ENCODE data around the gene CCDC187. TPM values are rescaled to one million over a fixed set of nuclear protein-coding genes. Genes with fewer than 3 reads are reported as not detected.
A peak's percentile ranks its signal among the peaks of the same experiment; 100 is the strongest.

CCDC187 gene
- total RNA-seq, 2 experiments from 2014 or later = not detected

GRCh38 chr9:136330406-136330990 lies 26.6 kb upstream of the CCDC187 start:
- ATAC-seq = no peak
- no peak for DNase-seq
- ChIA-PET POLR2A (no interaction called here), CTCF (no interaction called here)
- H3K27me3 Mint-ChIP-seq (ENCODE audit: low read depth) = peaks cover 2% of the 10 kb centered on the region
- H3K9me3 Mint-ChIP-seq (ENCODE audit: insufficient read depth) = no peaks in the 10 kb centered on the region
- H3K27ac Mint-ChIP-seq = no peak overlapping the region
- no peak overlapping the region for H3K4me3 Mint-ChIP-seq
- no peaks in the 10 kb centered on the region for H3K4me1 Mint-ChIP-seq (ENCODE audit: low read depth)
- H3K36me3 Mint-ChIP-seq (ENCODE audit: low read depth) = no peaks in the 10 kb centered on the region

- CTCF ChIA-PET = no interaction called here
- peaks cover 2% of the 10 kb centered on the region for H3K27me3 Mint-ChIP-seq (ENCODE audit: low read depth)
Observed at GRCh38 chr9:136329636-136330405, 25.9 kb upstream of the CCDC187 start.

GRCh38 chr9:136329211-136329627 lies 25.3 kb upstream of the CCDC187 start:
- Mint-ChIP-seq H3K27me3 (ENCODE audit: low read depth) (peaks cover 2% of the 10 kb centered on the region), H3K36me3 (ENCODE audit: low read depth) (no peaks in the 10 kb centered on the region), H3K27ac (no peak overlapping the region), H3K9me3 (ENCODE audit: insufficient read depth) (no peaks in the 10 kb centered on the region), H3K4me3 (no peak overlapping the region), H3K4me1 (ENCODE audit: low read depth) (no peaks in the 10 kb centered on the region)
- DNase-seq = no peak
- POLR2A ChIA-PET = no interaction called here
- ATAC-seq = no peak
- CTCF ChIA-PET = no interaction called here

More at GRCh38 chr9:136329636-136330405, 25.9 kb upstream of the CCDC187 start:
- Mint-ChIP-seq H3K4me1 (ENCODE audit: low read depth) (no peaks in the 10 kb centered on the region), H3K9me3 (ENCODE audit: insufficient read depth) (no peaks in the 10 kb centered on the region), H3K4me3 (no peak overlapping the region), H3K27ac (no peak overlapping the region), H3K36me3 (ENCODE audit: low read depth) (no peaks in the 10 kb centered on the region)
- POLR2A ChIA-PET = no interaction called here
- ATAC-seq = no peak
- DNase-seq = no peak

- Mint-ChIP-seq H3K4me3 (no peak overlapping the region), H3K4me1 (ENCODE audit: low read depth) (no peaks in the 10 kb centered on the region), H3K27me3 (ENCODE audit: low read depth) (peaks cover 2% of the 10 kb centered on the region), H3K27ac (no peak overlapping the region), H3K9me3 (ENCODE audit: insufficient read depth) (no peaks in the 10 kb centered on the region), H3K36me3 (ENCODE audit: low read depth) (no peaks in the 10 kb centered on the region)
- no peak for ATAC-seq
- POLR2A ChIA-PET = no interaction called here
- CTCF ChIA-PET = no interaction called here
- no peak for DNase-seq
Observed at GRCh38 chr9:136328622-136329041, 24.7 kb upstream of the CCDC187 start.

GRCh38 chr9:136328011-136328621 lies 24.2 kb upstream of the CCDC187 start:
- no peaks in the 10 kb centered on the region for H3K4me1 Mint-ChIP-seq (ENCODE audit: low read depth)
- no peaks in the 10 kb centered on the region for H3K9me3 Mint-ChIP-seq (ENCODE audit: insufficient read depth)
- no peak for DNase-seq
- H3K27me3 Mint-ChIP-seq (ENCODE audit: low read depth) = peaks cover 2% of the 10 kb centered on the region
- ChIA-PET POLR2A (interaction anchor here (0.6 to 0.9 kb wide), 2 partner anchors 9 to 35 kb away, joined by 3 read pairs; no protein-coding TSS in a partner anchor), CTCF (no interaction called here)
- H3K27ac Mint-ChIP-seq = no peak overlapping the region
- ATAC-seq = no peak
- H3K36me3 Mint-ChIP-seq (ENCODE audit: low read depth) = no peaks in the 10 kb centered on the region
- no peak overlapping the region for H3K4me3 Mint-ChIP-seq

- no peaks in the 10 kb centered on the region for H3K9me3 Mint-ChIP-seq (ENCODE audit: insufficient read depth)
- no peak within 1 kb of the TSS for H3K27ac Mint-ChIP-seq
- DNase-seq = peak; percentile 33
- ATAC-seq = peak; percentile 65
- no peaks in the 10 kb centered on the region for H3K36me3 Mint-ChIP-seq (ENCODE audit: low read depth)
- peaks cover 2% of the 10 kb centered on the region for H3K27me3 Mint-ChIP-seq (ENCODE audit: low read depth)
- ChIA-PET CTCF (no interaction called here), POLR2A (interaction anchor here (0.6 to 0.9 kb wide), 2 partner anchors 10 to 36 kb away, joined by 3 read pairs; no protein-coding TSS in a partner anchor)
- H3K4me1 Mint-ChIP-seq (ENCODE audit: low read depth) = no peaks in the 10 kb centered on the region
- peak within 1 kb of the TSS; percentile 49 for H3K4me3 Mint-ChIP-seq
Observed at GRCh38 chr9:136327304-136327974, 23.5 kb upstream of the CCDC187 start, which contains the start of gene GPSM1. Gene GPSM1 (plus strand): TSS chr9:136327539. CDS start chr9:136327696, 157 bp downstream.

- ATAC-seq (no peak), DNase-seq (no peak)
- ChIA-PET CTCF (no interaction called here), POLR2A (no interaction called here)
- Mint-ChIP-seq H3K4me3 (peak overlapping the region; percentile 49), H3K9me3 (ENCODE audit: insufficient read depth) (no peaks in the 10 kb centered on the region), H3K27me3 (ENCODE audit: low read depth) (peaks cover 5% of the 10 kb centered on the region), H3K27ac (no peak overlapping the region), H3K36me3 (ENCODE audit: low read depth) (no peaks in the 10 kb centered on the region), H3K4me1 (ENCODE audit: low read depth) (no peaks in the 10 kb centered on the region)
Observed at GRCh38 chr9:136326761-136327303, 22.9 kb upstream of the CCDC187 start.

GRCh38 chr9:136326061-136326760 lies 22.3 kb upstream of the CCDC187 start:
- H3K4me1 Mint-ChIP-seq (ENCODE audit: low read depth) = no peaks in the 10 kb centered on the region
- POLR2A ChIA-PET = no interaction called here
- DNase-seq = no peak
- no peak overlapping the region for H3K27ac Mint-ChIP-seq
- H3K4me3 Mint-ChIP-seq = no peak overlapping the region
- ATAC-seq = no peak
- H3K27me3 Mint-ChIP-seq (ENCODE audit: low read depth) = peaks cover 5% of the 10 kb centered on the region
- H3K9me3 Mint-ChIP-seq (ENCODE audit: insufficient read depth) = no peaks in the 10 kb centered on the region
- CTCF ChIA-PET = interaction anchor here (0.9 kb wide), 1 partner anchor 13 kb away, joined by 3 read pairs; no protein-coding TSS in a partner anchor
- H3K36me3 Mint-ChIP-seq (ENCODE audit: low read depth) = no peaks in the 10 kb centered on the region

GRCh38 chr9:136325358-136325757 lies 21.5 kb upstream of the CCDC187 start:
- Mint-ChIP-seq H3K27ac (no peak overlapping the region), H3K36me3 (ENCODE audit: low read depth) (no peaks in the 10 kb centered on the region), H3K4me3 (no peak overlapping the region), H3K27me3 (ENCODE audit: low read depth) (peaks cover 9% of the 10 kb centered on the region), H3K4me1 (ENCODE audit: low read depth) (no peaks in the 10 kb centered on the region), H3K9me3 (ENCODE audit: insufficient read depth) (no peaks in the 10 kb centered on the region)
- ATAC-seq = no peak
- ChIA-PET POLR2A (no interaction called here), CTCF (interaction anchor here (0.9 kb wide), 1 partner anchor 13 kb away, joined by 3 read pairs; no protein-coding TSS in a partner anchor)
- no peak for DNase-seq

GRCh38 chr9:136324501-136325300 lies 20.8 kb upstream of the CCDC187 start:
- H3K9me3 Mint-ChIP-seq (ENCODE audit: insufficient read depth) = no peaks in the 10 kb centered on the region
- ChIA-PET POLR2A (interaction anchor here (0.6 kb wide), 1 partner anchor 859 kb away, joined by 3 read pairs; no protein-coding TSS in a partner anchor), CTCF (no interaction called here)
- ATAC-seq (no peak), DNase-seq (no peak)
- peaks cover 10% of the 10 kb centered on the region for H3K27me3 Mint-ChIP-seq (ENCODE audit: low read depth)
- no peak overlapping the region for H3K27ac Mint-ChIP-seq
- no peak overlapping the region for H3K4me3 Mint-ChIP-seq
- no peaks in the 10 kb centered on the region for H3K4me1 Mint-ChIP-seq (ENCODE audit: low read depth)
- H3K36me3 Mint-ChIP-seq (ENCODE audit: low read depth) = no peaks in the 10 kb centered on the region

All from activated CD8-positive, alpha-beta T cell treated with anti-CD3 and anti-CD28 coated beads, Interleukin-2, amount 10 ng/mL, durations not matched to agents 7 days and 5 days (primary cell).